Right ventricle myocardium superior (tissue), 1 donor: ENCODE measurements around the gene WIPI1. TPM values are rescaled to one million over a fixed set of nuclear protein-coding genes. Genes with fewer than 3 reads are reported as not detected.

Source experiments
- ATAC-seq: fragments of 200-7000 bp; cut with Tn5 transposase; one replicate; pipeline ENCODE4 v1.9.1; 2020; ENCODE audit warnings: mild to moderate bottlenecking; ENCODE audit not compliant: poor library complexity
- DNase-seq: peaks from one replicate; pipeline ENCODE4 v3.0.0-alpha.2; 2020
- intact Hi-C: fragments of 100-400 bp; cut with DNase I; formaldehyde crosslinking; loops from one replicate; pipeline ENCODE4 v1.11.2; 2022
- total RNA-seq: library from RNA; stranded (reverse); fragmentation: NEBNext Ultra II Directional; extraction: Animal tissue kit (Norgen Biotek cat#: 25700); gene quantifications from one replicate; pipeline ENCODE4 v1.2.1, GENCODE V29; 2021
- donor health status: DM: no; HTN: yes; CAD: no; lungs with severe emphysema.

Gene WIPI1
- total RNA-seq, 1 donor from 2014 or later: 63.7 TPM

DNA sequence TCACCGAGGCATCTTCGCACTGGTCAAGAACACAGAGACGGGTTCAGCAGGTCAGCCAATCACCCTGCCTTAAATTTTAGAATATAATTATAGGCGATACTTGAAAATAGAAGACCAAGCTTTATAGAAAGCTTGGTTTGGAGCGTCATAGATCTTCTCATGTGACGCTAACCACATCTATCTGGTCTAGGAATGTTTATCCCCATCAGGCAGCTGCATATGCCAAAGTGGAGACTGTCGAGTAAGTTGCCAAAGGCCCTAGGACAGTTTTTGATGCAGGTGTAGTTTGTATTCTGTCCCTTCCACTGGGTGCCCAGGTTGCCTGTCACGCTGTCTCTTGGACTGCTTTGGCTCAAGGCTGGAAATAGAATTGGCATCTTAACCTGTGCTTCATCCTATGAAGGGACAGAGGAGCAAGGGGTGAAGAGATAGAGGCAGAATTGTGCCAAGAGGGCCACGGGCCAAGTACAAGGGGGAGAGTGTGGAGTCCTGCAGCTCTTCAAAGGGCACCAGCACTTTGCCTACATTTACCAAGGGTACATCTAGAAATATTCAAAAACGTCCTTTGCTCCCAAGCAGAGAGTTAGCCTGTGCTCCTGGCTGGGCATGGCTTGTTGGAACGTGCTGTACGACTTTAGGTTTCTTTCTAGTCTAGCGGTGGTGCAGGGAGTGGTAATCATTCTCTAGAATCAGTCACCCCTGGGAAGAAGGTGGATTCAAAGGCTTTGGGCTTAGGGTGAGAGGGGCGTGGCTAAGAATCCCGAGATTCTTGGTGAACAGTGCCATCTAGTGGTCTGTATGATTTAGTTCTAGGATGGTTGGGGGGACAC lies 5.3 kb upstream of the WIPI1 start:
- intact Hi-C loops: loop anchor here (10.0 kb wide), 1 partner anchor 288 kb away; no protein-coding TSS in a partner anchor
- ATAC-seq: peak; percentile 73
- DNase-seq: peak; percentile 77

DNA sequence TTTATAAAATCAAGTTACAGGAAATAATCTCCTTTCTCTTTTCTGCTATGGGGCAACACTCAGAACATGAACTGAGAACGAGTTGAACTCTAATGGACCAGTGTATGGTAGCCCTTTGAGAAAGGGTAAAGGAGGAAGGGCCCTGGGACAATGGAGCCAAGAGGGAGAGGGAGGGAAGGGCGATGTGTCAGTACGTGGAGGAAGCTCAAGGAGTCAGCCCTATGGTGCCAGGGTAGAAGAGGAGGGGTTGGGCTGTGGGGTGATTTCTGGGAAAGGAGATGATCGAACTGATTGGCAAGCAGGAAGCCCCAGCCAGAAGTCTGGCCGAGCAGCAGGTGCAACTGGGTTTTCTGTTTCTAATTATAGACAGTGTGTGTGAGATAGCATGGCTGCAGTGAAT lies 4.3 kb upstream of the WIPI1 start:
- peak; percentile 6 for ATAC-seq
- no peak for DNase-seq

DNA sequence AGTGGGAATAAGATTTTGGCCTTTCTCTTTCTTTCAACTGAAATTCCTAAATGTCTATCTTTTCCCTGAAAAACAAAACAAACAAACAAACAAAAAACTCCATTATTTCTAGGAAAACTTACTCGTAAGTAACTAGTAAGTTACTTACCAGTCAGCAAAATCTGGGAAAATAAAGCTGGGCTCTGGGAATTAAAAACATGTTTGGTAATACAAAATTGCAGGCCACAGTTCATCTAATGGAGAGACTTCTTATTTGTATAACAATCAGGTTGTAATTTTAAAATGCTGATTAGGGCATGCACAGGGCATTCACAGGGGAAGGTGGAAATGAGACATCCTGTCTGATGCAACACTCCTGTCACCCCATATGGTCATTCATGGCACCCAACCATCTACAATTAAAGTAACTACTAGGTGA lies 3.8 kb upstream of the WIPI1 start:
- DNase-seq: no peak
- intact Hi-C loops: loop anchor here (10.0 kb wide), 1 partner anchor 286 kb away; no protein-coding TSS in a partner anchor

More for the DNA sequence above, 4.3 kb upstream of the WIPI1 start:
- intact Hi-C loops: loop anchor here (10.0 kb wide), 1 partner anchor 287 kb away; no protein-coding TSS in a partner anchor

DNA sequence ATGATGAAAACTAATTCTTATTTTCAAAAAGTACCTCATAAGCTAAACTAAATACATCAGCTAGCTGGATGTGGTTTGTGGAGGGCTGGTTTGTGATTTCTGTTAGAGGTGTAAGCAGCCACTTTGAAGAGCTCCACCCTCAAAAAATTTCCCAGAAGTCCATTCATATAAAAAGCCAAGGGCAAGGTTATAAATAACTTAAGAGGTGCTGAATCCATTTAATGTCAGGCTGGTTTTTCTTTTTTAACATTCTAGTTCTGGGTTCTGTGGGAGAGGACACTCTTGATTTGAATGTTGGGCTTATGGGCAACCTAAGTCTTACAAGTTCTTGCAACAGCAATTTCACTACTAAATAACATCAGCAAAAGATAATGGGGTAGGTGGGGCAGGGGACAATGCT lies 3.4 kb upstream of the WIPI1 start:
- intact Hi-C loops: loop anchor here (10.0 kb wide), 1 partner anchor 286 kb away; no protein-coding TSS in a partner anchor
- no peak for ATAC-seq
- no peak for DNase-seq

More for the DNA sequence above, 3.8 kb upstream of the WIPI1 start:
- ATAC-seq: no peak

DNA sequence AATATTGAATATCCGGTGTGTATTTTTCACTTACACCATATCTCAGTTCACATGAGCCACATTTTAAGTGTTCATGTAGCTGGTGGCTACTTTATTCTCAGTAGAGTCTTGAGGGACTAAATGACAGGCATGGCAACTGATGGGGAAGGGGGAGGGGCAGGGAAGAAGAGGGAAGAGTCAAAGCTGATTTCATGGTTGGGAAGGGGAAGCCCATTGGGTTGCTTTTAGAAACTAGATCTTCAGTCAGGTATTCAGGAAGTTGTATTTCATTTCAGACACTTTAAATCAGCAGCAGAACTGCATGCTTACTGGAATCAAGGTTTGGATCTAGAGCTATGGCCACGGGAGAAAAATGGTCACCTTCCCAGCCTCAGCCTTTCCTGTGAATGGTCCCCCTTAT lies 2.9 kb upstream of the WIPI1 start:
- intact Hi-C loops: loop anchor here (10.0 kb wide), 1 partner anchor 285 kb away; no protein-coding TSS in a partner anchor
- ATAC-seq: no peak
- DNase-seq: no peak

DNA sequence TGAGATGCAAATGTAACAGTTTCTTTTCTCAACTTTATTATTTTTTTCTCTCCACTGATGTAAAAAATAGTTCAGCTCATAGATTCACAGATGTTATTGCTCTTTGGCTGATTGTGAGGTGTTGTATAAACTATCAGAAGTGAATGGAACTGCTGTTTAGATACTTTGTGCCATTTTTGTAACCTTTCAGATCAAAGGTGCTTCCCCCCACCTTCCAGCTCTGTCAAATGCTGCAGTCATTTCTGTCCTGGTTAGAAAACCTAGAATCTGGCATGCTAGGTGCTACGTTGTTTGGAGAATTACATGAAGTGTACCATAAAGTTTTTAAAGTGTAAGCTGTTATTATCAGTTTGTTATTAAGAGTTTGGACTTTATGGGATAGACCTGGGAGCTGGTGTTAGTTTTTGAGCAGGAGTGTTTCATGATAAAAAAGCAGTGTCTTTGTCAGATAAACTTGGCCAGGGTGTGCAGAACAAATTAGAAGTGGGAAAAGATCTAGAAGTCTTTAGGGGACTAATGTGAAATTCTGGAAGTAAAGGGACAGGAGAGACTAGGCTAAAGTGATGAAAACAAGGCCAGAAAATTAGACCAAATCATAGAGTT lies 1.8 kb upstream of the WIPI1 start:
- intact Hi-C loops: loop anchor here (5.0 kb wide), 1 partner anchor 197 kb away; no protein-coding TSS in a partner anchor
- no peak for ATAC-seq
- DNase-seq: no peak

DNA sequence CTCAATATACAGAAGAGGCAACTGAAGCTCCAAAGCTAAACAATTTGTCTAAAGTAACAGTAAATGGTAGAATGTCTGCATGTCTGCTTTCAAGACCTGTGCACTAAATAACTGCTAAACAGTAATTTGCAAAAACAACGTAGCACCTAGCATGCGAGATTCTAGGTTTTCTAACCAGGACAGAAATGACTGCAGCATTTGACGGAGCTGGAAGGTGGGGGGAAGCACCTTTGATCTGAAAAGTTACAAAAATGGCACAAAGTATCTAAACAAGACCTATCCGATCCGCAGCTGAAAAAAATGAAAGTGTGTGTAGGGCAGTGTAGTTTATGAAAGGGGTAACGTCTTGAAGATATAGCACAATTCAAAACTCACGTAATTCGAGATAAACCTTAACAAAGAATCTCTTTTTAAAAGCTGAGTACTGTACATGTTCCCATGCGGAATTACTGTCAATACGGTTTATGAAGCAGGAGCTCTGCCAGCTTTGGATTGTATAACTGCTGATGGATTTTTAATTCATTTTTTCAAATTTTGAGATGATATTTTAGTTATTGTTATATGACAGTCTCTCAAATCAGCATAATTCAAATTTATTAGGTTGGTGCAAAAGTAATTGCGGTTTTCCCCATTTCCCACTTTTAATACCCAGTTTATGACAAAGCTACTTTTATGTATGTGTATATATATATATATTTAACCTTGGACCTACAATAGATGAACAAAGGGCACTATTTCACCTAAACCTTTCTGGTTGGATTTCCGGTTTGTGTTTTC lies 1.2 kb upstream of the WIPI1 start:
- no peak for DNase-seq
- ATAC-seq: no peak
- intact Hi-C loops: loop anchor here (5.0 kb wide), 1 partner anchor 196 kb away; no protein-coding TSS in a partner anchor

DNA sequence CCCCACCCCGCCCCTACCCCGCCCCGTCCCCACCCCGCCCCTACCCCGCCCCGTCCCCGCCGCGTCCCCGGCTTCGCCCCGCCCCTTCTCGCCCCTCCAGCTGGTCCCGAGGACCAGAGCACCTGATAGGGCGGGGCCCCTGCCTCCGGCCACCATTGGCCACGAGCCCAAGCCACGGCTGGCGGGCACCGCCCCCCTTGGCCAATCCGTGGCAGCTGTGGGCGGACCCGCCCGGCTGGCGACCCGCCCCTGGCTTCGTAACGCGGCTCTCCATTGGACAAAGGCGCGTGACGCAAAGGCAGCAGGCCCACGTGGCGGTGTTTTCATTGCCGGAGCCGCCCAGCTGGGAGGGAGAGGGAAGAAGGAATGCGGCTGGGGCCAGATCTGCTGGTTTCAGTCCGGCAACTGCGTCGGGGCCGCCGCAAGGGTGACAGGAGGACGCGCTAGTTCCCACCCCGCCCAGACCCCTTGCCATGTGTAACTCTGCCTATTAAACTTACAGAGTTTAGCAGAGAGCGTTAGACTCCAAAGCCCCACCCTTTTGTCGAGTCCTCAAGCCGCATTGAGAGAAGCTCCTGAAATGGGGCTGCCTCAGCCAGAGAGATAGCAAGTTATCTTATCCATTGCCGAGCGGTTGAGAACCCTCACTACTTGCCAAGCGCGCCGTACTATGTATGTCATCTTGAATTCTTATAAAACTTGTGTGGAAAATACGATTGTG lies 403 bp upstream of the WIPI1 start:
- ATAC-seq (peak; percentile 87), DNase-seq (peak; percentile 100)
- intact Hi-C loops: loop anchor here (5.0 kb wide), 1 partner anchor 195 kb away; no protein-coding TSS in a partner anchor

DNA sequence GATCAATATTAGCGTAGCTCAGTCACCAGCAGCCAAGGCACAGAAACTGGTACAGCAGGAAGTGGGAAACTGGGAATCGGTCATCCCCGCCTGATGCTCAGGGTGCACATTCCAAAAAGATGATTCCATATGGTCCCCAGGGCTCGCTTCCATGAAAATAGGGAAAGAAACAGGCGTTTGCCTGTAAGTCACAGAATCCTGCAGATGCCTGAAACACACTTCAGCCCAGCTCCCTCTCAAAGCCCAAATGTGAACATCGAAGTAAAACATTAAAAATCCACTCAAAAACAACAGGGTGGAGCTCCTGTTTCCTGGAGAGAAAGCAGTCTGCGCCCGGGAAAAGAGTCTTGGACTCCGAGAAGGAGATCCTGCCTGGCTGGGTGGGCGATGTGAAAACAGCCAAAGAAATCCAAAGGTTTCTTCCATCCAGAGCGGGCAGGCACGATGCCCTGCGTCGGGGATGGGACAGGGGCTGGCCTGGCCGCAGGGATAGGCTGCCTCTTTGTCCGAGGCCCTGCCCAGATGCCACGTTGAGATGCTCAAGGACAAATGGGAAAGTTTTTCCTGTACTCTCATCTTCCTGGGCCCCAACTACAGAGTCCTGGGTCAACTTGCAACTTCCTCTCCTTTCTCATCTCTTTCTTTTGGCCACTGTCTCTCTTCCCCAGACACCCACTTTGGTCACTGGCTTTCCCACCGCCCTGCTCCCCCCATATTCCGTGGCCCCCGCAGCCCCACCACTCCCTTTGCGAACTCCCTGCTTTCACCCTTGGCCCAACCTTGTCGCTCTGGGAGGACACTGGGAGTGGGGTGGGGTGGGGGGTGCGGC lies 743 bp downstream of the WIPI1 start:
- peak; percentile 89 for DNase-seq
- intact Hi-C loops: loop anchor here (5.0 kb wide), 1 partner anchor 194 kb away; no protein-coding TSS in a partner anchor
- ATAC-seq: peak; percentile 76

DNA sequence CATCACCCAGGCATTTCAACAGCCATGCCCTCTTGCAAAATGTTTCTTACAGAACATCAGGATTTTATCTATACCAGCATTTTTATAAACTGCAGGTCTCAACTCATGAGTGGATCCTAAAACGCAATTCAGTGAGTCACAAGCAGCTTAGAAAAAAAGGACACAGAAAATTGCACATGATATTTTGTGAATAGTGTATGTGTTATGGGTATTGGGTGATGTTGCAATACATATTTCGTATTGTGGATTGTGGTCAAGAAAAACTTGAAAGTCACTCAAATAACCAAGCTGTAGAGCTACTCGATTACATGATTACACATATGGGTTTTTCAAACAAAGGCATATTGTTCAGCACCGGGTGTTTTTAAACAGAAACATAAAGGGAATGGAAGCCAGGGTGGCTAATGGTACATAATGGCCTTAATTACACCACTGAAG lies 1.4 kb downstream of the WIPI1 start:
- DNase-seq: no peak
- no peak for ATAC-seq
- intact Hi-C loops: loop anchor here (5.0 kb wide), 1 partner anchor 194 kb away; no protein-coding TSS in a partner anchor

DNA sequence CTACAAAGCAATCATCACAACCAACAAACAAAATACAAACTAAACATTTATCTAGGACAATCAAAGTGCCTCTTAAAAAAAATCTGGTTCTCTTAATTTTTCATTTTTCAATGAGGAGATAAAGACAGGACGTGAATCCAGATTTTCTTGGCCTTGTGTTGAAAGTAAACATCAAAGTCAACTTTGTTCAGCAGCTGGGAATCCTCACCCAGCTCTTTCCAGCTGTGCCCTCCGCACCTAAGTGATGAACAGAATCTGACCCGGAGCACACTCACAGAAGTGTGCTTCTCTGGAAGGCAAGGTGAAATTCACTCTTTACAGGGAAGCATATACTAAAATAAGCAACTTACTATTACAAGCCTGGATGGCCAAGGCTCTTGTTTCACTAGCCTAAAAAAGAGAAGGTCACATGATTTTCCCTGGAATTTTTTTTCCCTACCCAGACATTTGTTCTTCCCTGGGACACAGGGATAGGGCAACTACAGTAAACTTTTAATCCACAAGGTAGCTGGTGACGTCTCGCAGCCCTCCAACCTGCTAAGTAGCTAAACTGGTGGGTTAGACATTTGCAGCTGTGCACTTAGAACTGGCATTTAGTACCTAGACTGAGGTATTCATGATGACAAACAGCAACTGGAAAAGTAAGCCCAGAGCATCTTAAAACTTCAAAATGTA lies 3.2 kb downstream of the WIPI1 start:
- intact Hi-C loops: no loop called here
- ATAC-seq (no peak), DNase-seq (no peak)

DNA sequence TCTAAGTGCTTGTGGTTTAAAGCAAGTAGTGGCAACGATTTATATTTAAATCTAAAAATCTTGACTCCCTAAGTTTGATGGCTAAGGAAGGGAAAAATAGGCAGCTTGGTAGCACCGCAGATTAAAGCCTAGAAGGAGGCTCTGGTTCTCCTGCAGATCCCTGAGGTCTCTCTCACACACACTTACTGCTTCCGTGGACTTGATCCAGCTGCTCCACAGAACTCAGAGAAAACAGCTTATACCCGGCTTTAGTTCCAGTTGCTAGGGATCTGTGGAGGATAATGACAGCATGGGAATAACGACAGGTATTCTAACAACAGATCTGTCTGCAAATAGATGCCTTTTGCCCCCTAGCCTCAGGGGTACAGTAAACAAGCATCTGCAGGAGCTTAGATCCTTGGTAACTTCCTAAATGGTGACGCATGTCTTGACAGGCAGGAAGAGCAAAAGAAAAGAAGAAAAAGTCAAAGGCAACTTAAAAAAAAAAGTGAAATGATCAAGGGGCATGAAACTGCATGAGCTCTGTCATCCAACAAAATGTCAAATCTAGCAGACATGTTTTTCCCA lies 4.5 kb downstream of the WIPI1 start:
- ATAC-seq (no peak), DNase-seq (no peak)
- intact Hi-C loops: no loop called here

DNA sequence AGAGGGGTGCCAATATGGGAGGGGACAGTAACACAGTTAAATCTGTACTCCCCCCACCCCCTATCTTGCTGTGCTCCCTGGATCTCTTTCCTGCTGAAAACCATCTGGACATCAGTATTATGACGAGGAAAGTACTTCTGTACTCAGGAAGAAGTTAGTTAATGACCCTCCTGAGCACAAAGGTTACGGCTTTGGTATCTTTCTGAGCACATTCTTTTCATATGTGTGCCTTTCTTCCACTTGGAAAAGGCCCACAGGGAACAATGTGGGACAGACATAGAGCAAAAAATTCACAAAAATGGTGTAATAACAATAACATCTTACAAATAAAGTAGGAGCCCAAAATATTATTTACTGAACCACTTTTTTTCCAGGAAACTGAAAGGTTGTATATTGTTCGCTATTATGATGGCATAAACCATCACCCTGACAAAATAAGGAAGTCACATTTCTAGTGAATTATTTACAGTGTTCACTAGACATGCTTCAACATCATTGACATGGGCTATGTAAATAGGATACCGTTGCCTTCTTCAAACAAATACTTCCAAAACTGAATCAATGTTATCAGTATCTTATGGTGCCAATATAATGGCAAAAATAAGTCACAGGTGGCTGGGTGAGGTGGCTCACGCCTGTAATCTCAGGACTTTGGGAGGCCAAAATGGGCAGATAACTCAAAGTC lies 5.5 kb downstream of the WIPI1 start:
- no peak for ATAC-seq
- DNase-seq: no peak
- intact Hi-C loops: no loop called here

DNA sequence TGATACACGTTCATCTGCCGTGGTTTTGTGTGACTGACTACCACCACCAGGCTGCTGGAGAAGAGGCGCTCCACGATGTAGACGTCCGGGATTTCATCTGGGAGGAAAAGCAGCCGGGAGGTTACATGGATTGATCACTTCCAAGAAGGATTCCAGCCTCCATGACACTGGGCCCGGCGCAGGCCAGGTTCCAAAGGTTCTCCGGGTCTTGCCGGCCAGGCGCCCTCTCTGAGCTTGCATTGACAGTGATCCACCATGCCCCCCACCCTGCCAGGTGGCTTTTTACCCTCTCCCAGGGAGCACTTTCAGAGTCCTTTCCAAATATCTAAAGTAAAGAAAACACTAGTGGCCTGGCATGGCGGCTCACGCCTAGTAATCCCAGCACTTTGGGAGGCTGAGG lies 6.5 kb downstream of the WIPI1 start:
- intact Hi-C loops: no loop called here
- ATAC-seq (no peak), DNase-seq (no peak)

DNA sequence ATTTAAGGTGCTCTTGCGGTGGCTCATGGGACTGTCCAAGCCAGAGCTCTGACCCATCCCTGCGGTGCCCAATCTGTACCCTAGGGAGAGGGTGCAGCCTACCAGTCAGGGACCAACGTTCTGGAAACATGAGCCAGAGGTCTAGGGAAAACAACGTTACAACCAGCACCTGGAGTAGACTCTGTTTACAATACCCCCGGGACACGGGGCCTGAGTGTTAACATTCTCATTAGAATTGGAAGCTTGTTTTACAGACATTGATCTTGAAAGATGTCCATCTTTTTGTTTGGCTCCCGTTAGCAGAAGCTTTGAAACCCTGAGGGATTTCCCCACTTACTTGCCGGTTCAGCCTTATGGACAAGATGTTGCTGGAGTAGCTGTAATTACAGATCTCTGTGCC lies 6.9 kb downstream of the WIPI1 start:
- ATAC-seq (no peak), DNase-seq (no peak)
- intact Hi-C loops: no loop called here
